ENCODE measurements around the gene MAX.

DNA sequence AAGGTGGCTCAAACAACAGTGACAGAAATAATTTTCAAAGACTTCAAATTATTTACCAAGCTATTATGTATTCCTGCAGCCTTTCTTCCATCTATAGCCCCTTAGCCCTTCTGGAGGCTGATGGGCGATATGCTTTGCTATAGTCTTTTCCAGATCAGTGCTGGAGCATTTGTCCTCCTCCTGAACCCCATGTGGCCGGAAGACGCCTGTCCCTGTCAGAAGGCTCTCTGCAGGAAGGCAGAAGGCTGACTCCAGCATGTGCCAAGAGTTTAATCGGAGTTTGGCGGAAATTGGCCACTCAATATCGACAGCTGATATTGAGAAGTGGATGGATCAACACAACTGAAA lies 49.3 kb upstream of the MAX start:
- no peak for TF ChIP-seq SMC3 (conservative IDR thresholded peaks at IDR 0.05; ENCODE audit: poor library complexity)
- TF ChIP-seq, protein P1, sequence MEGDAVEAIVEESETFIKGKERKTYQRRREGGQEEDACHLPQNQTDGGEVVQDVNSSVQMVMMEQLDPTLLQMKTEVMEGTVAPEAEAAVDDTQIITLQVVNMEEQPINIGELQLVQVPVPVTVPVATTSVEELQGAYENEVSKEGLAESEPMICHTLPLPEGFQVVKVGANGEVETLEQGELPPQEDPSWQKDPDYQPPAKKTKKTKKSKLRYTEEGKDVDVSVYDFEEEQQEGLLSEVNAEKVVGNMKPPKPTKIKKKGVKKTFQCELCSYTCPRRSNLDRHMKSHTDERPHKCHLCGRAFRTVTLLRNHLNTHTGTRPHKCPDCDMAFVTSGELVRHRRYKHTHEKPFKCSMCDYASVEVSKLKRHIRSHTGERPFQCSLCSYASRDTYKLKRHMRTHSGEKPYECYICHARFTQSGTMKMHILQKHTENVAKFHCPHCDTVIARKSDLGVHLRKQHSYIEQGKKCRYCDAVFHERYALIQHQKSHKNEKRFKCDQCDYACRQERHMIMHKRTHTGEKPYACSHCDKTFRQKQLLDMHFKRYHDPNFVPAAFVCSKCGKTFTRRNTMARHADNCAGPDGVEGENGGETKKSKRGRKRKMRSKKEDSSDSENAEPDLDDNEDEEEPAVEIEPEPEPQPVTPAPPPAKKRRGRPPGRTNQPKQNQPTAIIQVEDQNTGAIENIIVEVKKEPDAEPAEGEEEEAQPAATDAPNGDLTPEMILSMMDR (IDR thresholded peaks at IDR 0.05; ENCODE audit: poor library complexity, severe bottlenecking): no peak
- no peak for TF ChIP-seq POLR2AphosphoS5 (IDR thresholded peaks at IDR 0.05)
- no peak for TF ChIP-seq EP300 (conservative IDR thresholded peaks at IDR 0.05; ENCODE audit: poor library complexity, severe bottlenecking)
- no peak for TF ChIP-seq MXI1 (conservative IDR thresholded peaks at IDR 0.05; ENCODE audit: poor library complexity, severe bottlenecking)
- no peak for TF ChIP-seq TAF1 (IDR thresholded peaks at IDR 0.05; ENCODE audit: low read depth)
- no peak for TF ChIP-seq EZH2 (IDR thresholded peaks at IDR 0.05; ENCODE audit: borderline replicate concordance, insufficient read depth, low read length, poor library complexity, severe bottlenecking)
